Measurements from ENCODE around the gene TRAPPC12.

The TRAPPC12 gene

DNA sequence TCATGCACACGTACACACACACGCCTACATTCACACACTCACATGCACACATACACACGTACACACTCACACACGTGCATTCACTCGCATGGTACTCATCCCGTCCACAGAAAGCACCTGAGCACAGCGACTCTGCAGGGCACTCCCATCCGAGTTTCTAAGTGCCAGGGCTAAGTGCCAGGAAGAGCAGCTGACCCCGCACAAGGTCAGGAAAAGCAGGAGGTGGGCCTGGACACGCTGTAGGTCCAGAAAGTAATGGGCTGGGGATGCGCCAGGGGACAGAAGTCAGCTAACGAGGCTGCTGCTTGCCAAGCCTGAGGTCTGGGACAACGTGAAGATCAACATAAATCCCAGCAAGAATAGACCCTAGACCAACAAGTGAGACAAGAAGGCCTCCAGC is 124.0 kb downstream of the TRAPPC12 start:
- no peaks in the 10 kb centered on the region for H4K20me1 ChIP-seq (ENCODE audit: insufficient read depth, low read length)
- H3K4me1 ChIP-seq (ENCODE audit: insufficient read depth, low read length): no peaks in the 10 kb centered on the region
- H3K9ac ChIP-seq (ENCODE audit: low read depth, low read length): no peak overlapping the region
- no peaks in the 10 kb centered on the region for H3K27me3 ChIP-seq (ENCODE audit: insufficient read depth, low read length, poor library complexity)
- DNase-seq (no peak), ATAC-seq (ENCODE audit: insufficient read depth, low read depth) (no peak)
- H2AFZ ChIP-seq (ENCODE audit: low read depth, low read length): no peak overlapping the region
- peaks cover 12% of the 10 kb centered on the region for H3K79me2 ChIP-seq (ENCODE audit: insufficient read depth, low read length)
- TF ChIP-seq EZH2 (IDR thresholded peaks at IDR 0.05; ENCODE audit: borderline replicate concordance, low read depth, low read length, severe bottlenecking) (no peak), CTCF (IDR thresholded peaks at IDR 0.05; ENCODE audit: borderline replicate concordance, extremely low read depth, low read length, poor library complexity, severe bottlenecking) (no peak)
- no peak overlapping the region for H3K27ac ChIP-seq (ENCODE audit: low read length)
- H3K36me3 ChIP-seq (ENCODE audit: insufficient read depth, low read length): peaks cover 63% of the 10 kb centered on the region
- H3K4me3 ChIP-seq (ENCODE audit: low read depth in 1 of 2, low read length in 2 of 2): no peak overlapping the region
- no peak overlapping the region for H3K4me2 ChIP-seq (ENCODE audit: insufficient read depth, low read length)
- H3K9me3 ChIP-seq (ENCODE audit: insufficient read depth, low read length, severe bottlenecking): no peaks in the 10 kb centered on the region

GRCh38 chr2:3504741-3505140 is 125.2 kb downstream of the TRAPPC12 start:
- ATAC-seq (ENCODE audit: insufficient read depth, low read depth) (no peak), DNase-seq (no peak)
- Histone ChIP-seq H3K27ac (ENCODE audit: low read length) (no peak overlapping the region), H3K9ac (ENCODE audit: low read depth, low read length) (no peak overlapping the region), H2AFZ (ENCODE audit: low read depth, low read length) (no peak overlapping the region), H3K36me3 (ENCODE audit: insufficient read depth, low read length) (peaks cover 57% of the 10 kb centered on the region), H3K9me3 (ENCODE audit: insufficient read depth, low read length, severe bottlenecking) (peaks cover 4% of the 10 kb centered on the region), H3K27me3 (ENCODE audit: insufficient read depth, low read length, poor library complexity) (no peaks in the 10 kb centered on the region), H3K79me2 (ENCODE audit: insufficient read depth, low read length) (peaks cover 12% of the 10 kb centered on the region), H4K20me1 (ENCODE audit: insufficient read depth, low read length) (no peaks in the 10 kb centered on the region), H3K4me3 (ENCODE audit: low read depth in 1 of 2, low read length in 2 of 2) (no peak overlapping the region), H3K4me2 (ENCODE audit: insufficient read depth, low read length) (no peak overlapping the region), H3K4me1 (ENCODE audit: insufficient read depth, low read length) (no peaks in the 10 kb centered on the region)
- TF ChIP-seq EZH2 (IDR thresholded peaks at IDR 0.05; ENCODE audit: borderline replicate concordance, low read depth, low read length, severe bottlenecking) (no peak), CTCF (IDR thresholded peaks at IDR 0.05; ENCODE audit: borderline replicate concordance, extremely low read depth, low read length, poor library complexity, severe bottlenecking) (no peak)

GRCh38 chr2:3505771-3506170 is 126.3 kb downstream of the TRAPPC12 start:
- H3K27me3 ChIP-seq (ENCODE audit: insufficient read depth, low read length, poor library complexity): no peaks in the 10 kb centered on the region
- no peak for TF ChIP-seq EZH2 (IDR thresholded peaks at IDR 0.05; ENCODE audit: borderline replicate concordance, low read depth, low read length, severe bottlenecking)
- H3K36me3 ChIP-seq (ENCODE audit: insufficient read depth, low read length): peaks cover 52% of the 10 kb centered on the region
- peaks cover 12% of the 10 kb centered on the region for H3K79me2 ChIP-seq (ENCODE audit: insufficient read depth, low read length)
- H2AFZ ChIP-seq (ENCODE audit: low read depth, low read length): no peak overlapping the region
- no peaks in the 10 kb centered on the region for H3K4me1 ChIP-seq (ENCODE audit: insufficient read depth, low read length)
- H3K9ac ChIP-seq (ENCODE audit: low read depth, low read length): no peak overlapping the region
- ATAC-seq (ENCODE audit: insufficient read depth, low read depth) (no peak), DNase-seq (no peak)
- H3K9me3 ChIP-seq (ENCODE audit: insufficient read depth, low read length, severe bottlenecking): peaks cover 4% of the 10 kb centered on the region
- no peak overlapping the region for H3K4me2 ChIP-seq (ENCODE audit: insufficient read depth, low read length)
- no peak overlapping the region for H3K27ac ChIP-seq (ENCODE audit: low read length)
- H3K4me3 ChIP-seq (ENCODE audit: low read depth in 1 of 2, low read length in 2 of 2): no peak overlapping the region
- no peaks in the 10 kb centered on the region for H4K20me1 ChIP-seq (ENCODE audit: insufficient read depth, low read length)

- ATAC-seq (ENCODE audit: insufficient read depth, low read depth) (no peak), DNase-seq (no peak)
- Histone ChIP-seq H3K27me3 (ENCODE audit: insufficient read depth, low read length, poor library complexity) (no peaks in the 10 kb centered on the region), H3K79me2 (ENCODE audit: insufficient read depth, low read length) (peaks cover 9% of the 10 kb centered on the region), H3K4me2 (ENCODE audit: insufficient read depth, low read length) (no peak overlapping the region), H2AFZ (ENCODE audit: low read depth, low read length) (no peak overlapping the region), H3K27ac (ENCODE audit: low read length) (no peak overlapping the region), H3K4me1 (ENCODE audit: insufficient read depth, low read length) (peaks cover 1% of the 10 kb centered on the region; the same call in 1 of the 2 replicates), H3K4me3 (ENCODE audit: low read depth in 1 of 2, low read length in 2 of 2) (no peak overlapping the region), H3K36me3 (ENCODE audit: insufficient read depth, low read length) (peaks cover 45% of the 10 kb centered on the region), H4K20me1 (ENCODE audit: insufficient read depth, low read length) (no peaks in the 10 kb centered on the region), H3K9ac (ENCODE audit: low read depth, low read length) (no peak overlapping the region), H3K9me3 (ENCODE audit: insufficient read depth, low read length, severe bottlenecking) (peaks cover 4% of the 10 kb centered on the region)
- TF ChIP-seq EZH2 (IDR thresholded peaks at IDR 0.05; ENCODE audit: borderline replicate concordance, low read depth, low read length, severe bottlenecking) (no peak), CTCF (IDR thresholded peaks at IDR 0.05; ENCODE audit: borderline replicate concordance, extremely low read depth, low read length, poor library complexity, severe bottlenecking) (no peak)
These were observed 132.6 kb downstream of the TRAPPC12 start for GRCh38 chr2:3512086-3512485.

Data from DND-41 (cell line).